GM19468 (cell line): Measurements from ENCODE around the gene PLPP4.

Experiments
- ATAC-seq: cut with Tn5 transposase; IDR thresholded peaks from one replicate; pipeline ENCODE4 v1.9.1; 2021; ENCODE audit warnings: mild to moderate bottlenecking, moderate library complexity, moderate number of reproducible peaks; ENCODE audit not compliant: unreplicated experiment; ENCODE audit errors: extremely low read depth

Gene PLPP4

DNA sequence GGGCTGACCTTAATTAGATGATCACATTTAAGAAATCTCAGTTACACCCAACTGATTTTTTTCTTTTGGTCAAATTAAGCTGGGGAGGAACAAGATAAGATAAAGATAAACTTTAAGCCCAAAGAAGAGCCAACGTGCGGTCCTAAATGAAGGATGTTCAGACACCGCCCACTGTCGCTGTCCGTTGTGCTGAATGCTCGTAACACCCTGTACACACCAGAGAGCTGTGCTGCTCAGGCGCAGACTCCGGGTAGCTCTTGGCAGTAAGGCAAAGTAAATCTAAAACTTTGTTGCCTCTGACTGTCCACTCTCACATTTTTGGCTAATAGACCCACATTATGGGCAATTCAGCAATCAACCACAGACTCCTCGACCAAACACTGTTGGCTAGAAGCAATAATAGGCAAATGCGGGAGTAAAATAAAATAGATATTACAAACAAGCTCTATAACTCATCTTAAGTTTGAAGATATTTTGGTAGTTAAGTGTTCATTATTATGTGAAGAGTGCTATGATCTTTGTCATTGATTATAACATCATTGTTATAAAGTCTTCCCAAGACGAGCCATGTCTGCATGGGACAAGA, 57.1 kb downstream of the PLPP4 start:
- no peak for ATAC-seq

DNA sequence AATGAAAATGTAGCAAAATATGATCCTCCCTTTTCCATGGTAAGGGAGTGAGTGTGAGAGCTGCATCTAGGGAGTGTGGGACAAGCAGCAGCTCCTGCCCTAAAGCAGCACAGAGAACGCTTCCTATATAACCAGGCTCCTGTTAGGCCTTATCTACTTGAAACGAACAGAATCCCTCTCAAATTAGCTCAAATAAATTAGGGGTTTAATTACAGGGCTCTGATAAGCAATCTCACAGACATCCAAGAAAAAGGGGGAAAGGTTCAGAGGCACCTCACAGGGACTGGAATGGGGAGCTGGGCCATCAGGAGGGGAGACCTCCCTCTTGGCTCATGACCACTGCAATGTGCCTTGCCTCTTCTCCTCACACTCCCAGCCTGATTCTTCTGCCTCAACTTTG, 57.9 kb downstream of the PLPP4 start:
- no peak for ATAC-seq

DNA sequence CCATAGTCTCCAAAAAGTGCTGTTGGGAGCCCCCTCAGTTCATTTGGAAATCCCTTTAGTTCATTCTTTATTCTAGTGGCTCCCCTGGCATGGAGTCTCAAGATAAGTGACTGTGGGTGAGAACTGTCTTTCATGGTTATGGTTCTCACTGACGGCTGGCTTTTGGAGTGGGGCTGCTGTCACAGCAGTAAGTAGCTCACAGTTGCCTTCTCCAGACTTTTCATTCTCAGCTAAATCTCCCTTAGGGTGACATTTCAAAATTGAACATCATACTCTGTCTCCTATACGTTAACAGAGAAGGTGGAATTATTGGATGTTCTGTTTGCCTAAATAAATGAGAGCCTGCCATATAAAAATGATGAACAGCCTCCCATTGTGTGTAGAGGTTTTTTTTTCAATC, 58.7 kb downstream of the PLPP4 start:
- no peak for ATAC-seq

DNA sequence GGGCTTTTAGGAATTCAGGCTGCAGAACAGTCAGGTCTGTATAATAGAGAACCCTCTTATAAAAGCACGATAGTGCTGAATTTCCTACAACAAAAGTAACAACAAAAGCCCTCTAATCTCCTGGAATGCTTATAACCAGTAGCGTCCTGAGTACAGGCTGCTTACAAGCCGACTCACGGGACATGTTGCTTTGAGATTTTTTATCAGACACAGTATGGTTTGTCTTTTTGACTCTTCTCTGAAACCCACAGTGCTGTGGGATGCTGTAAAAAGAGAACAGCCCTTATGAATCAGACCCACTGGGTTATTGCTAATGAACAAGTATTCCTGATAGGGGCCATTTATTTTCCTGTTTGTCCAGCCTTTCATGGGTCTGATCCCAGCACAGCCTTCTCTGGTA, 59.4 kb downstream of the PLPP4 start:
- ATAC-seq: no peak

DNA sequence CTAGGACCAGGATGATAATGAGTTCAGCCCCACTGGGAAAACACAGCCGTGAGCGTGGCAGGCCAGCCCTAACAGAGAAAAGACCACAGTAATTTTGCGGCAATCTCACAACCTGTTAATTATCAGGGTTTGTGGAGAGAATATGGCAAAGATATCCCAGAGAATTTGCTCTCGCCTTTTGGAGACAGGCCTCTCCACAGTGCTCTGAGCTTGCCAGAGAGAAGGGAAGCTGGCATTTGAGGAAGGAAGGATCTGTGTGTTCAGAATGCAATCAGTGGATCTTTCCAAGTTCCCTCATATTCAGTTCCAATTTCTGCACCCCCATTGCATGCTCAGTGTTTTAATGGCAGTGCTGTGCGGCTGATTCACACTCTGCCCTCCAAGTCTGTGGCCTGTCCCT, 60.2 kb downstream of the PLPP4 start:
- no peak for ATAC-seq

DNA sequence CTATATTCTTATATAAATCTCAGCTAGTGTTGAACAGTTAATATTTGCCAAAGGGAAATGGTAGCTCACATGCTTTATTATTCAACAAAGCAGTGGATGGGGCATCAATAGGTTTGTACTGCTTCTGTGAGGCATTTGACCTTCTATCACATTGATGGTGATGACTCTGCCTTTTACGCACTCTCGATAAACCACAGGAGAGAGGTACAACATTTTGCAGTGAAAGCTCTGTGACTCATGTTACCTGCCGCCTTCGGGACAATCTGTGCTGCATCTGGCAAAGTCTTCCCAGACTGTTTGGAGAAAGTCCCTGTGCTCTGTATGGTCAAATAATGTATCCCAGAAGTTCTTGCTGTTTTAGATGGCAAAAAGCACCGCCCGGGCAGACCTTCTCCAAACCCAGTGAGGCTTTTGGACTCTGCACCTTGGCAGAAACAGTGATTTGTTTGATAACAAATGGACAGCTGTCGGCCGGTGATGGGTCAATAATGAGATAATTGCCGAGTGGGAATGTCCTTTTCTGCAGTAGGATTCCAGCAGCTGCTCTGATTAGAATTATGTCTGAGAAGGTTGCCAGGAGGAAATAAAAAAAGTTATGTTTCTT, 61.0 kb downstream of the PLPP4 start:
- no peak for ATAC-seq

DNA sequence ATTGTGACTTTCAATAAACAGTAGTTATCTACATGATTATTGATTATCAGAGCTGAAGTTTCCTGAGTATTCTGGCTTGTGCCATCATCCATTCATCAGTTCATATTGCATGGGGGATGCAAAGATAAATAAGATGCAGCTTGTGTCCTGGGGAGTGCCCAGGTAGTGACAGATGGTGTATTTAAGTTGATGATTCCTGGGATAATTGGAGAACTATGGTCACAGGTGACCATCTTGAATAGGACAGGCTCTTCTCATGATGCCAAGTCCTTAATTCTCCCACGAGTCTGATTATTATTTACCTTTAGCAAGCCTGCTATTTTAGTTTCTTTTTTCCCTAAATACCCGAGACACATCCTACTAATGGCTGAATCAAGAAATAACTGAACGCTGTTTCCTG, 64.9 kb downstream of the PLPP4 start:
- ATAC-seq: no peak

DNA sequence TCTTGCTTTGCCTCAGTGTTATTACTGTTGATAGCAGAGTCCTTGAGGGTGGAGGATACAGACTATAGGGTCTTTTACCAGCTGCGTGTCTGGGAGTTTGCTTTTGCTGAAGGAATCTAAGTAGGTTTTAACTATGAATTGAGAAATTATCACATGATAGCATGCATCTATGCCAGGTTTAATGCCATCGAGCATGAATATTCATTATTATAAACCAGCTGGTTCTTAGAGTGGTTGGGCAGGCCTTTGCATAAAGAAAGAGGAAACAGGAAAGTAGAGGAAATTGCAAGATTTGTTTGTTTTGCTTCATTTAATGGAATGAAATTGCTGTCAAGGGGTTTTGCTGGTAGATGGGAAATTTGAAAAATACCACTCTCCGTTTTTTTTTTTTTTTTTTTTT, 70.7 kb downstream of the PLPP4 start:
- no peak for ATAC-seq

DNA sequence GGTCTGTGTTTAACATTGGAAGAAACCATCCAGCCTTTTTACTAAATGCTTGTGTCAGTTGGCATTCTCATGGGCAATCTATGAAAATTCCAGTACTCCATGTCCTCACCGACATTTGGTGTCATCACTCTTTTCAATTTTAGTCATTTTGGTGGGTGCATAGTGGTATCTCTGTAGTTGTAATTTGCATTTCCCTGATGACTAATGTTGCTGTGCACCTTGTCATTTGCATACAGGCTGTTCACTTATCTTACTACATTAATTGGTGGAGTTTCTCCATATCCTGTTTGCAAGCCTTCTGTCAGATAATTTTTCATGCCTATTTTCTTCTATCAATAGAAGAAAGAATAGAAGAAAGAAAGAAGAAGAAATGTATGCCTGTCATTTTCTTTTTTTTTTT, 73.7 kb downstream of the PLPP4 start:
- ATAC-seq: no peak

DNA sequence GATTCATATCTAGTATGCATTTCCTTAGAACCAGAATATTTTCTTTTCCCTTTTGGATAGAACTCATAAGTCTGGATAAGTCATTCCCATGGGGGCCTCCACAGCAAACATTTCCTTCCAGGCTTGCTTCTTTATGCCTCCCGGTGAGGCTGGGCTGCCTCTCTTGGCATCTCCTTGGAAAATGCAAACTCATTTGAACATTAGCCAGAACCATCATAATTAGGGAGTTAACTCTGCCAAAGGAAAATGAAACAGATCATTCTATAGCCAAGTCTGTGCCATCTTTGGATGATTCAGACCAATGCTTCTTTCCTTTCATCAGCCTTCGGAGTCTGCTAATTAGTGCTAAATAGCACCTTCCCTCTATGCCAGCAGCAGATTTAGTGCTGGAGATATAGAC, 81.1 kb downstream of the PLPP4 start:
- ATAC-seq: no peak

DNA sequence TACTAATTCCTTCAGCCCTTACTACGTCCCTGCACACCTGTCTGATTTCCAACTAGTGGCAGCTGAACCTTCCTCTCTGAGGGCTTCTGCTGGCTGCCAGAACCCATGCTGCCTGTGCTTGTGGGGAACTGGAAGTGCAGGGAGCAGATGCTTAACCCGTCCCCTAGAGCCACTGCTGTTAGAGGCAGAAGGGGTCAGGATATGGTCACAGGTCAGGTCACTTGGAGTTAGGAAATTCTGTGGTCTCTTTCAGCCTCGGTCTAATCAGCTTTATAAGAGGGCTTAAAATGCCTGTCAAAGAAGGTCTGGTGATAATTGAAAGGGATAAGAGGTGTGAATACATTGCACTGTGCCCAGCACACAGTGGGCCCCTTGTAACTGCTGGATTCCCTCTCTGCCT, 82.0 kb downstream of the PLPP4 start:
- no peak for ATAC-seq

DNA sequence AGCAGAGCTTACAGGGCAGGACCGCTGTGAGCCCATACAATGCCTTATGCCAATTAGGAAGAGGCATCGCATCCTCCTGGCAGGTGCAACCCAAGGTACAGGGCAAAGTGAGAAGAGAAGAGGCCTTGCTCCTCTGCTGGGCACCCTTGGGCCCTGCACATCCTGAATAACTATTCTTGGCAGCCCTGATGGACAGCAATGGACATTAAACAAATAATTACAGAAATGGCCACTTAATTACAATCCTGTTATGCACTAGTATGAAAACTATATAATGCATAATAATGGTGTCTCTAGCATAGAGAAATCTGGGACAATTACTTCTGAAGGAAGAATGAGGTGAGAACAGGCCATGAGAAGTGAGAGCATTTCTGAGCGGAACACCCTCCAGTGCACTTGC, 83.5 kb downstream of the PLPP4 start:
- no peak for ATAC-seq

DNA sequence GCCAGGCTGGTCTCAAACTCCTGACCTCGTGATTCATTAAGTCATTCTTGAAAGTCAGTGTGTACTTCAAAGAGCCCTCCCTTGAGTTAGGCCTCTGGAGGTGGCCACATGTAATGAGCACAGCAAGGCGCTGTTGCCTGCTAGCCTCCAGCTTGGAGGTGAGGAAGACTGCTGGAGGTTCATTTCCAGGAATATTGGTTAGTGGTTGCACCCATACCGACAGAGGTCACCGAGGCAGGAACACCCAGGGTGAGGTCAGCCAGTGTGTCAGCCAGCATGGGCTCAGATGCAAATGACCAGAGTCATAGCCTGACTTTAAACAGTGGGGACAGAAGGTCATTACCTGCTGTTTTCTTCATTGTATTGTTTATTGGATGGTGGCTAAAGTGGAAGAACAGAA, 85.0 kb downstream of the PLPP4 start:
- no peak for ATAC-seq

DNA sequence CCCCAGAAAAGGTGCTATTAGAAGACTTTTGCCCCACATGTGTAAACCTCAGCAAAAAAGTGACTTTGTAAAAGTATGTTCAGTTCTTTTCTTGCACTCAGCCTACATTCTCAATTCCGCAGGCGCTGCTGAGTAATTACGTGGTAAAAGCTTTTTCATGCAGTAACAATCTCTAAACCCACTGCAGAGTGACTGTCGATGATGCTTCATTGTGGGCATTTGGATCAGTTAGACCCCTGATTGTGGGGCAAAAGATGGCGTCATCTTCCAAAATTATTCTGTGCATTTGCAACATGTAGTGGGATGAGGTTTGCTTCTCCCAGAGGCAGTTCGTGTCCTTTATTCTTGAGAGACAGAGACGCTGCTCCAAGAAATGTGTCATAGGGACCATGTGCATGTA, 85.6 kb downstream of the PLPP4 start:
- ATAC-seq: no peak

DNA sequence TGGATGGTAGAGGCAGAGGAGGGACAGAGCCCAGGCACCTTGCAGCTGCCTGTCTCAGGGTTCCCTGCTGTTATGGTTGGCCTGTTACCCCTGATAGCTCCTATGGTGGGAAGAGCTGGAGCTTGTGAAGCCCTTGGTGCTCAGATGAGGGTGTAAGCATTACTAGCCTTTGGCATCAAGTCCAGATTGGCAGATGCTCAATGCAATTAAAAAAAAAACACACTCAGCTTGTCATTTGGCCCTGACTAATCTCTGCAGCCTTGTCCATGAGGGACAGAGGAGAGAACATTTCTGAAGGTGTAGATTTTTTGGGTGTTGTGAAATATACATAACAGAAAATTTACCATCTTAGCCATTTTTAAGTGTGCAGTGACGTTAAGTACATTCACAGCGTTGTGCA, 86.3 kb downstream of the PLPP4 start:
- no peak for ATAC-seq

DNA sequence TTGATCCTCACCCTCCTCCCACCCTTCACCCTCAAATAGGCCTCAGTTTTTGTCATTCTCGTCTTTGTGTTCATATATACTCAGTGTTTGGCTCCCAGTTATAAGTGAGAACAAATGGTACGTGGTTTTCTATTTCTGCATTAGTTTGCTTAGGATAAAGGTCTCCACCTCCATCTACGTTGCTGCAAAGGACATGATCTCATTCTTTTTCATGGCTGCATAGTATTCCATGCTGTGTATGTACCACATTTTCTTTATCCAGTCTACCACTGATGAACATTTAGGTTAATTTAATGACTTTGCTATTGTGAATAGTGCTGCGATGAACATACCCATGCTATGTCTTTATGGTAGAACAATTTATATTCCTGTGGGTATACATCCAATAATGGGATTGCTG, 91.2 kb downstream of the PLPP4 start:
- no peak for ATAC-seq

DNA sequence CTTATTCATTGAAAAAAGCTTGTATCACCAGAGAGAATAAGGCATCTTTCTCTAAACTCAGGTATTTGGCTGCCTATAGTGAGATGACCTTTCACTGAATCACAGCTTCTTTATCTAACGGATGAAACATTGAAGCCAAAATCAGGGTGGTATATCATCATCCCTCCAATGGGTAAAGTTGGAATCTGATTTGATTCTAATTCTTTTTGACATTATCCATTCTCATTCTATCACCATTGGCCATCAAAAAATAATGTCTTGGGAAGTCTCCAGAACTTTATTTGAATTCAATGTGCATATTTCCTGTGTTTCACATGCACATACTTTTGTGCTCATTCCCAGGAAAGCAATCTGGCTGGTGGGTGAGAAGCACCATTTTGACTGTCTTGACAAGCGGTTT, 95.2 kb downstream of the PLPP4 start:
- no peak for ATAC-seq

DNA sequence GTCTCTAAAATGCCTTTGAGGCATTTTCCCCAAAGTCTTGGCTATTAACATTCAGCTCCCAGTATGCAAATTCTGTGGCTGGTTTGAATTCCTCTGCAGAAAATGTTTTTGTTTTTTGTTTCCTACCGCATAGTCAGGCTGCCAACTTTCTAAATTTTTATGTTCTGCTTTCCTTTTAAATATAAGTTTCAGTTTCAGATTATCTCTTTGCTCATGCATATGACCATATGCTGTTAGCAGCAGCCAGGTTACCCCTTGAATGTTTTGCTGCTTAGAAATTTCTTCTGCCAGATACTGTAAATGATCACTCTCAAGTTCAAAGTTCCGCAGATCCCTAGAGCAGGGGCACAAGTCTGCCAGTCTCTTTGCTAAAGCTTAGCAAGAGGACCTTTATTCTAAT, 96.9 kb downstream of the PLPP4 start:
- no peak for ATAC-seq

DNA sequence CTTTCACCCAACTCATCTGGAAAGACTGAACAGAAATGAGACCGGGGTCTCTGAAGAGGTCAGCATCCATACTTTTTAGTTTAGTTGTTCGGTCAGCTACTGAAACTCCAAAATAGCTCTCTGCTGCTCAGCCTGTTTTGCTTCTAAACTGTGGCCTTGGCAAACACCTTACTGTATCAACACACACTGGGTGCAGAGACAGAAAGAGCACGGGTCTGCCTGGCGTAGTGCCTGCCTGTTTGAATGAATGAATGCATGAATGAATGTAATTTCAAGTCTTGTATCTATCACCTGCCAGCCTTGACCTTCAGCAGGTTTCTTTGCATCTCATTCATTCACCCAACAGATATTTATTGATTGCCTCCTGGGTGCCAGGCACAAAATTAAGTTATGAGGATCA, 98.4 kb downstream of the PLPP4 start:
- ATAC-seq: no peak

DNA sequence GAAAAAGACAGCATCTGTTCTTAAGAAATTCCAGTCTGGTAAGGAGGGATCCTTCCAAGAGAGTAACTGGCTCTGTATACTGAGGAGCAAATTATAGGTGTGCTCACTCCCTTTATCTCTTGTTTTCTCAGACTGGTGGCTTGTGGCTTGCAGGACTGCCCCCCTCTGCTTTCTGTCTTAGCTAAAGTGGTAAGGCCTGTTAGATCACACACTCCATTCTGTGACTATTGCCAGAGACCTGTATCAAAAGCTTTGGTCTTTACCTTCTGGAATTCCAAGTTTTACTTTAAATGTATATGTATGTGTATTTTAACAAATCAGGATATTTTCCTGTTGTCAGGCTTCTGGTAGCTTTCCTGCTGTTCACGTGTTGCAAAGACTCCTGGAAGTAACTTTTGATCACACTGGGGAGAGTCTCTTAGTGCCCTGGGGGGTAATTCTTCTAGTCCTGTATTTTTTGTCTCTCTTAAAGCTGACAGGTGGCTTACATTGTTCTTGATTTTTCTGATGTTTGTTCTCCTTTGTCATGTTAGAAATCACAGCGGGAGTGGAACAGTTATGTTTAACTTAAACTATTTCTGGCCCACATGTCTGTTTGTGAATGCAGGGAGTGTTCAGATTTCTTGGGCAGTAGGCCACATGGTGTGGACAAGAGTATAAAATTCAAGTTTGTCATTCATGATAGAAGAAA, 99.0 kb downstream of the PLPP4 start:
- no peak for ATAC-seq

DNA sequence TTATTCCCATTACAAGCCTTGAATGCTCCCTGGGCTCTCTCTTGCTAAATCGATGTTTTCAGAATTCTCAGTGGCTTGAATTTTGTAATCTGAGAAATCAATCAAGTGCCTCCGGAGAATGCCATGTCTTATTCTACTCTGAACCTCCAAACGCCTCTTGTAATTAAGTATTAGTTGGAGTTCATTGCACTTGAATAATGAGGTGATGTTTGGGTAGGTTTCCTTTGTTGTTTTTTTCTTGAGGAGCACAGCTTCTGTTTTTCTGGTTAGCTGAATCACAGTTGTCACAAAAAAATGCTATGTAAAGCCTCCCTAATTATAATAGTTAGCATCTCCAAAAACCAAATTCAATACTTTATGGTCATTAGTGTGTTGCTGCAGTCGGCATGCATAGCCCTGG, 100.3 kb downstream of the PLPP4 start:
- no peak for ATAC-seq

DNA sequence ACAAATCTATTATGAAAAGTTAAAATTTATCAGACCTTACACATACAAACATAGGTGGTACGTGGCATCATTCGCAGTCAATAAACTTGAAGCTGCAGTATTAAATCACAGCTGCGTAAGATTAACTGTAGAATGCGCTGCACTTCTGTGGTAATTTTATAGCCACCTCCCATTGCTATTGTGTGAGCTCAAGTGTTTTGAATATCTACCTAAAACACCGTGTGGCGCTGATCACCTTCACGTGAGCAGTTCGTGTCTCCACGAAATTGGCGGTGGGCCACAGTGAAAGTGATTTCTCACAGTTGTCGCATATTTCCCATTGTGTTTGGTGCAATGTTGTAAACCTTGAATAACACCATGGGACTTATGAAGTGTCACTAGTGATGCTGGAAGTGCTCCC, 102.8 kb downstream of the PLPP4 start:
- ATAC-seq: no peak
